ENCODE measurements around the gene BATF2.
"Not testable (repeated sequence)": the region's sequence is repeated elsewhere in the genome, so short reads cannot be mapped to it uniquely, and the experiment has no call there.

BATF2 gene

DNA sequence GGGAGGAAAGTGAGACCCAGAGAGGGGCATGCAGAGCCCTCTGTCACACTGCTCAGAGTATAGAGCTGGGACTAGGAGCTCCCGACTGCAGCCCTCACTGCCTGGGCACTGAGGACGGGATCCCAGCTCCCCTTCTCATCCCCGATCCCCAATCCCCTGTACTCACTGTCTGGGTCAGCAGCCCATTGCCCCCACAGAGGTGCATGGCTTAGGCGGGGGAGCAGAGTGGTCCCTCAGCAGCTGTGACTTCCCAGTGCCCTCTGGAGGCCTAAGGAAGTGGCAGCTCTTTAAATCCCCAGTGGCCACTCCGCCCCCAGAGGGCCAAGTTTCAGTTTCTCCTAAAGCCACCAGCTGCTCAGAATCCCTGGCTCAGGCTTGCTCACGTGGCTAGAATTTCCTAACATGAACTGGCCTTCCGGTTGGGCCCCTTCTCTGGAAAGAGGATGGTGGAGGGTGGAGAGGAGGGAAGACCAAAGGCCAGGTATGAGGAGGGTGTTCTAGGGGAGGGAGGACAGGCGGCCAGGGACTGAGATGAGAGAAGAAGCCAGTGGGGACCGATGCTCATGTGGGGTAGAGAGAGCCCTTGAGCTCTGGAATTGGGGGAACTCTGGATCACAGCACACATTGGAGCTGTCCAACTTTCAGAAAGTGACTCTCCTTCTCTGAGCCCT lies at the start of gene BATF2:
Gene BATF2 (minus strand): TSS at position 262 of the 671 bp plus-strand sequence. CDS start 57 bp downstream, at position 205.
- peak; percentile 82 for DNase-seq (ENCODE audit: low spot score)

DNA sequence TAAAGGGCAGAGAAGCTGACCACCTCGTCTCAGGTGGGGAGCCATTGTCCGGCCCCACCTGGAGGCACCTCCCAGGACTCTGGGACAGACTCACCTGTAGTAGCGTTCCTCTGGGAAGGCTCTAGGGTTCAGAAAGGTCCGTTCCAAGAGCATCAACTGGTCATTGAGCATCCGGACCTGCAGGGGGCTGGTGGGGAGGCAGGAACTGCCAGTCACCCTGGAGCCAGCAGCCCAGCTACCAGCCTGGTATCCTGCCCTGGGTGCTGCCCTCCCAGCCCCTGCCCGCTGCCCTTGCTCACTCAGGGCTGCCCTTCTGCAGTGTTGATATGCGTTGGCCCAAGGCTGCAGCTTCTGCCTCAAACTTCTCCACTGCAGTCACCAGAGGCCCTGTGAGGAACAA lies 49.0 kb upstream of the BATF2 start:
- no peak for DNase-seq (ENCODE audit: low spot score)

DNA sequence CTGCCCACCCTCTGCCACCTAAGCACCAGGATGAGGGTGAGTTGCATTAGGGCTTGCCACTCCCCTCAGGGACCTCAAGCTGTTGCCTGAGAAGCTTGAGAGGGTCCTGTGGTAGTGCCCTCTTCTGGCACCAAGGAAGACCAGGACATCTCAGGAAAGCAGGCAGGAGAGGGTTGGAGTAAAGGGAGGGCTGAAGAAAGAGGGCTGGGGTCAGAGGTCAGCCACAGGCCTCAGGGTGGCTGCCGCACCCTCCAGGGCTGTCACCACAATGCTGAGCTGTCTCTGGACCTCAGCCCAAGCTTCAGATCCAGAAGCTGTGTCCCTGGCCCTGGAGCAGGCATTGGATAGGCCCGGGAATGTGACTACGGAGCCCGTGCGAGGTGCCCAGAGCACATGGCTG lies 48.3 kb upstream of the BATF2 start:
- no peak for DNase-seq (ENCODE audit: low spot score)

GRCh38 chr11:65043881-65044501 lies 47.2 kb upstream of the BATF2 start:
- DNase-seq (ENCODE audit: low spot score), result no peak

- no peak for DNase-seq (ENCODE audit: low spot score)
Observed at GRCh38 chr11:65042891-65043290, 46.1 kb upstream of the BATF2 start.

- DNase-seq (ENCODE audit: low spot score), result peak; percentile 94
Observed at GRCh38 chr11:65040847-65041622, 44.3 kb upstream of the BATF2 start, which contains the start of gene SAC3D1. Gene SAC3D1, plus strand, starts transcription at chr11:65041210. Its CDS starts 83 bp downstream, at chr11:65041293.

DNA sequence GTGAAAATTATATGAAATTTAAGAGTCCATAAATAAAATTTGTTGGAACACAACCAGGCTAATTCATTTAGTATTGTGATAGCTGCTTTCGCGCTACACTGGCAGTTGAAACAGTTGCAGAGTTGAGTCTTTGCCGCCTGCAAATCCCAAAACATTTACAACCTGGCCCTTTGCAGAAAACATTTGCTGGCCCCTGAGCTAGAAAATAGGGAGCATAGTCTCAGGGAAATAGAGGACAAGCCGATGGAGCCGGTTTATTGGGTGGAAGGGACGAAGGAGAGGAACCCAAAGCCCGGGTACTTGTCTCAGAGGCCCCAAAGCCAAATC lies 43.7 kb upstream of the BATF2 start:
- DNase-seq (ENCODE audit: low spot score), result no peak

- no peak for DNase-seq (ENCODE audit: low spot score)
Observed at GRCh38 chr11:65036931-65037330, 40.2 kb upstream of the BATF2 start.

GRCh38 chr11:65035579-65035978 lies 38.8 kb upstream of the BATF2 start:
- DNase-seq (ENCODE audit: low spot score), result no peak

- DNase-seq (ENCODE audit: low spot score), result no peak
Observed at GRCh38 chr11:65034423-65034822, 37.7 kb upstream of the BATF2 start.

DNA sequence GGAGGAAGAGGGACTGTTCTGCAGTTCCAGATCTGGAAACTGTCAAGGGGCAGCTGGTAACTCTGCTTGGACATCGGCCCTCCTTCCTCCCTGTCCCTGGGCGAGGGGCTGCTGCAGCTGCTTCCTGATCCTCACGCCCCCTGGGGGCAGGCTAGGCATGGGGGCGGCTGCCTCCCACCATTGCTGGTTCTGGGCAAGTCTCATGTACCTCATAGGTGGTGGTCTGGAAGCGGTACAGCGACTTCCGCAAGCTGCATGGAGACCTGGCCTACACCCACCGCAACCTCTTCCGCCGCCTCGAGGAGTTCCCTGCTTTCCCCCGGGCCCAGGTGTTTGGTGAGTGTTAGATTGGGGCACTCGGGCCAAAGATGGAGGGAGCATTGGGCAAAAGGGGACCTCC lies 35.4 kb upstream of the BATF2 start:
- no peak for DNase-seq (ENCODE audit: low spot score)

DNA sequence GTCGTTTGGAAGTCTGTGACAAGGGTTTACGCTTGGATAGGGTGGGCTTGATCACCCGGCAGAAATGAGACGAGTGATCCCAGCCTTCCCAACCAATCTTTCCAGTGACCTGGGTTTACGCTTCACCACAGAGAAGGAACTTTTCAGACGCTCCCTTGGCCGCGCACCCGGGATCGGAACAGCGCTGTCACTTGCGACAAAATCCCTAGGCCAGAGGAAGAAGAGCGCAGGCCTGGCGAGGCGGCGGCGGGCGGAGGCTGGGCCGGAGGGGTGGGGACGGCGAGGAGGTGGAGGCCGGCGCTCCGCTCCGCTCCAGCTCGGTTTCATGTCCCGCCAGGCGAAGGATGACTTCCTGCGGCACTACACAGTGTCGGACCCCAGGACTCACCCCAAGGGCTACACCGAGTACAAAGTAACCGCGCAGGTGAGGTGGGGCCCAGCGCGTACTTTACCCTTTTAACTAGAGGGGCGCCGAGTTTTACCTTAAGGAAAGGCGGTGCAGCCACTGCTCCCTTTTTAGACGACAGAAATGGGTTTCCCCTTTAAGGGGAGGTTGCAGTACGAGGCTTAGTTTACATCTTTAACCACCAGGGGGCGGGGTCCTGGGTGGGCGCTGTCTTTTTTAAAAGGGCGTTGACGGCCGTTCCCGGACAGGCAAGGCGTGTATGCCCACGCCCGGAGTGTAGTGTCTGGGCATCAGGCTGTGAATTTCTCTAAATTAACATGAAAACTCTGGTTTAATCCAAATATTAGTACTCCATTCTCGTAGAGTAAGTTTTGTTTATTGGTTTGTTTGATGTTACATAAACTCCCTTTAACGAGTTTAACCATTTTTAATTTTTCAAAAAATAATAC lies 30.7 kb upstream of the BATF2 start, which contains the start of gene SNX15:
Gene SNX15 (plus strand): TSS at position 227 of the 855 bp plus-strand sequence. CDS start 99 bp downstream, at position 326.
- DNase-seq (ENCODE audit: low spot score), result peak; percentile 94

DNA sequence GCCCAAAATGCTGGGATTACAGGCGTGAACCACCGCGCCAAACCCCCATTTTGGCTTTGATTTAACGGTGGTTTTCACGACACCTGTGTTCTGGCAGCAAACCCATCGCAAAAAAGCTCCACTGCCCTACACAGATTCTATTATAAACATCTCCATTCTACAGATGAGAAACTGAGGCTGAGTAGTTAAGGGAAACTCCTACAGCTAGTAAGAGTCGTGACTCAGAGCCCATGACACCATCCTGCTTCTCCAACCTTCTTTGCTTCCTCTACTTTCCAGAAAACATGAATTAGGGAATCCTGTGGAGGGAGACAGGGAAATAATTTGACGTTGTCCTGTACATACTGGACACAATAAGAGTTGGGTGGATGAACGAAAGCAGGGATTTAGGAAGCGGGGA lies 30.0 kb upstream of the BATF2 start:
- DNase-seq (ENCODE audit: low spot score), result no peak

GRCh38 chr11:65023502-65023901 lies 26.7 kb upstream of the BATF2 start:
- DNase-seq (ENCODE audit: low spot score), result not testable (repeated sequence)

DNA sequence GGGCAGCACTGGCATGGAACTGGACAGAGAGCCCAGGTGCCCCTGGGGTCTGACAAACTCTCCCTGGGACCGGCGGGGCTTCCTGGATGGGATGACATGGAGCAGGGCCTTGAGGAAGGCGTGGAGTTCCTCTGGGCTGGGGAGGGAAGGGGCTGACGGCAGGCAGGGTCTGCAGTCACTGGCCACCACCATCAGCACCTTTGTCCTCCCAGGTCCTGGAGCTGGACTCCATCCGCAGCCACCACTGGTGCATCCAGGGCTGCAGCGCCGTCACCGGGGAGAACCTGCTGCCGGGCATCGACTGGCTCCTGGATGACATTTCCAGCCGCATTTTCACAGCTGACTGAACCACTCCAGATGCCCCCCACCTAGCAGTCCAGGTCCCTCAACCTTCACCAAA lies 24.7 kb upstream of the BATF2 start:
- no peak for DNase-seq (ENCODE audit: low spot score)

DNA sequence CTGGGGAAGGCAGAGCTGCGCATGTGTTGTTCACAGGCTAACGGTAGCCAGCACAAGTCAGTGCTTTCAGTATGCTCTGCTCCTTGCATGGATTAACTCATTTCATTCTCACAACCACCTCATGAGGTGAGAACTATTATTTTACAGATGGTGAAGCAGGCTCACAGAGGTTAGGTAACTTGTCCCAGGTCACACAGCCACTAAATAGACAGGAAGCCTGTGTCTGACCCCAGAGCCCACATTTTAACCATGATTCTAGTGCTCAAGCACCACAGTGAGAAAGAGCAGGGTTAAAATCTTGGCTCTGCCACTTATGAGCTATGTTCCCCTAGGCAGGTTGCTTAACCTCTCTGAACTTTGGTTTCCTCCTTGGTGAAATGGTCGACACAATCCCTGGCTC lies 24.2 kb upstream of the BATF2 start:
- no peak for DNase-seq (ENCODE audit: low spot score)

GRCh38 chr11:65019824-65020223 lies 23.1 kb upstream of the BATF2 start:
- DNase-seq (ENCODE audit: low spot score), result no peak

DNA sequence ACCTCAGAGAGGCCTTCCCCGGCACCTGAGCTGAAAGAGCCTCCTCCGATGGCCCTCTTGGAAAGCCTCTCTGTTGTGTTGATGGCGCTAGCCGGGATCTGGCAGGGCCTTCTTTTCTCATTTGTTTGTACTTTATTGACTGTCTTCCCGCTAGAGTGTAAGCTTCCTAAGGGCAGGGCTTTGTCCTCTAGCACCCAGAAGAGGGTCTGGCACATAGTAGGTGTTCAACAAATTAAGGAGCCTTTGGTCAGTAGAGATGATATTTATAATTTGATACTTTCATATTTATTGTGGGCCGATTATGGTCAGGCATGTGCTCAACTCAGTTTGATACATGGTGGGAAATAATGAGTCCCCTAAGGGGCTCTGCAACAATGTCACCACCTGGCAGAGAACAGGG lies 21.2 kb upstream of the BATF2 start:
- no peak for DNase-seq (ENCODE audit: low spot score)

GRCh38 chr11:65016705-65017104 lies 19.9 kb upstream of the BATF2 start:
- DNase-seq (ENCODE audit: low spot score), result no peak

DNA sequence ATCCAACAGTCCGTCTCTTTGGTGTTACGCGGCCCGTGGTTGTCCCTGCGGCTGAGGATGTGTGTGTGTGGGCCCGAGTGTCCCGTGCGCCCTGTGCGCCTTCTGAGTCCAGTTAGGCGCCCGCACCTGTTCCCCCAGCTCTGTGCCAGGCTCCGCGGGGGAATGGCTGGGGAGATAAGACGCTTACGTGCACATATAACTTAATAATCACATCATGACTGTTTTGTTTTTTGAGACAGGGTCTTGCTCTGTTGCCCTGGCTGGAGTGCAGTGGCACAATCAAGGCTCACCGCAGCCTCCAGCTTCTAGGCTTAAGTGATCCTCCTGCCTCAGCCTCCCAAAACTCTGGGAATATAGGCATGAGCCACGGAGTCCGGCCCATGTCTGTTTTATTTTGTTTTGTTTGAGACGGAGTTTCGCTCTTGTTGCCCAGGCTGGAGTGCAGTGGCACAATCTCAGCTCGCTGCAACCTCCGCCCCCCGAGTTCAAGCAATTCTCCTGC lies 18.0 kb upstream of the BATF2 start:
- no peak for DNase-seq (ENCODE audit: low spot score)

GRCh38 chr11:65013888-65014725 lies 17.3 kb upstream of the BATF2 start, which contains the start of gene ARL2:
Gene ARL2, plus strand, starts transcription at chr11:65014160. Its CDS starts 48 bp downstream, at chr11:65014208.
- DNase-seq (ENCODE audit: low spot score), result peak; percentile 96
